Heart right ventricle (tissue), 16 donors: ENCODE results near the gene FBLN2. TPM values are rescaled to one million over a fixed set of nuclear protein-coding genes. Genes with fewer than 3 reads are reported as not detected.

Experiments used
- ATAC-seq, 8 donors: fragments of 200-7000 bp; cut with Tn5 transposase; one replicate each; pipeline ENCODE4 v1.9.1; 2020; ENCODE audit warnings: mild to moderate bottlenecking in 8 of 8, moderate library complexity in 8 of 8, moderate number of reproducible peaks in 1 of 8
- DNase-seq, 2 donors: peaks; one replicate each; pipeline ENCODE4 v3.0.0-alpha.2; 2020
- H3K27ac ChIP-seq, 10 donors: fragments of 200-600 bp; sonication (generic) in 2 of 10; one replicate each; pipeline versions ENCODE4 v1.5.0 to v1.8.0; 2020 to 2022; ENCODE audit warnings: mild to moderate bottlenecking in 3 of 10
- H3K27me3 ChIP-seq, 7 donors: fragments of 200-600 bp; one replicate each; pipeline ENCODE4 v1.8.0; 2021 to 2022; ENCODE audit warnings: mild to moderate bottlenecking in 2 of 7
- H3K36me3 ChIP-seq, 9 donors: fragments of 200-600 bp; sonication (generic) in 1 of 9; one replicate each; pipeline versions ENCODE4 v1.5.0 to v1.8.0; 2020 to 2022; ENCODE audit warnings: mild to moderate bottlenecking in 2 of 9
- H3K4me1 ChIP-seq, 9 donors: fragments of 200-600 bp; sonication (generic) in 1 of 9; one replicate each; pipeline versions ENCODE4 v1.5.0 to v1.8.0; 2020 to 2022; ENCODE audit warnings: mild to moderate bottlenecking in 4 of 9
- H3K4me3 ChIP-seq, 10 donors: fragments of 200-600 bp; sonication (generic) in 2 of 10; one replicate each; pipeline versions ENCODE4 v1.5.0 to v1.8.0; 2020 to 2022; ENCODE audit warnings: mild to moderate bottlenecking in 7 of 10, moderate library complexity in 2 of 10
- H3K9me3 ChIP-seq, 11 donors: fragments of 200-600 bp in 10 of 11; sonication (generic) in 2 of 11; one replicate each; pipeline versions ENCODE4 v1.5.0 to v1.8.0; 2013 to 2022; ENCODE audit warnings: mild to moderate bottlenecking in 2 of 11, control low read depth in 1 of 11, moderate library complexity in 1 of 11
- WGBS, 2 donors: extraction: QIAGEN DNeasy Blood & Tissue Kit; methylation state at CpG; one replicate each; pipeline ENCODE4 v1.1.7; 2013; ENCODE audit warnings: inconsistent platforms in 1 of 2; 5-methylcytosine and 5-hydroxymethylcytosine counted together
- intact Hi-C, 10 donors: fragments of 100-400 bp; cut with DNase I; formaldehyde crosslinking; loops; one replicate each; pipeline versions ENCODE4 v1.11.1 to v1.14.2; 2022
- polyA plus RNA-seq, 2 donors: library from polyadenylated mRNA; stranded (reverse); fragments of 200-250 nt; gene quantifications; one replicate each; pipeline ENCODE4 v1.2.3, GENCODE V29; 2013
- total RNA-seq, 10 donors: library from RNA; stranded (reverse); fragmentation: NEBNext Ultra II Directional in 3 of 10; extraction: Animal tissue kit (Norgen Biotek cat#: 25700) in 3 of 10; gene quantifications; one replicate each; pipeline versions ENCODE4 v1.2.1 to v1.2.4, GENCODE V29; 2021 to 2023
- TF ChIP-seq, protein P1 (sequence below), 9 donors: fragments of 200-600 bp; sonication (generic) in 2 of 9; IDR thresholded peaks; one replicate each; pipeline versions ENCODE4 v1.5.0 to v1.8.0; 2021 to 2022; ENCODE audit warnings: antibody characterized with exemption in 9 of 9, mild to moderate bottlenecking in 5 of 9, moderate library complexity in 1 of 9
- donor health status: Arrhythmogenic right ventricular cardiomyopathy.
- donor health status: ischemic (EF 13 %, LVEDD 7.1; RV severe dilation, severe dysfunction).
- donor health status: healthy with polysubstance abuse.
- donor health status: DM: no; HTN: yes; CAD: no.
- donor health status: DM: no; HTN: no; CAD: no.
- donor health status: ischemic (EF 25% LVEDD 6.9; RV normal size, moderate dysfunction).
- donor health status: ischemic (EF 25% LVEDD 5.7; RV mildly dilated, moderate dysfunction).
- donor health status: healthy.
- donor health status: DM: yes; HTN: yes; CAD: no.
- donor health status: Ischemic cardiomyopathy.
- donor health status: ischemic (EF 35%, LVEDD 5.7; RV mildly dilated, moderate dysfunction).
- donor health status: nonischemic (EF 11% LVEDD 7.7; RV severe dilation, severe dysfunction).
- donor health status: DM: yes; HTN: yes; CAD: no.
- donor health status: PGD.
- donor health status: ischemic (EF 29% LVEDD 5.4; RV normal size, mild dysfunction).
- donor health status: nonischemic (EF 23%, LVEDD 6.1; RV moderate dilation, normal function).

Gene FBLN2
- total and polyA plus RNA-seq, 12 donors, result 20.7 to 78.9 (median 47.0) TPM

GRCh38 chr3:13607821-13608597 is 59.1 kb downstream of the FBLN2 start:
- TF ChIP-seq, protein P1, sequence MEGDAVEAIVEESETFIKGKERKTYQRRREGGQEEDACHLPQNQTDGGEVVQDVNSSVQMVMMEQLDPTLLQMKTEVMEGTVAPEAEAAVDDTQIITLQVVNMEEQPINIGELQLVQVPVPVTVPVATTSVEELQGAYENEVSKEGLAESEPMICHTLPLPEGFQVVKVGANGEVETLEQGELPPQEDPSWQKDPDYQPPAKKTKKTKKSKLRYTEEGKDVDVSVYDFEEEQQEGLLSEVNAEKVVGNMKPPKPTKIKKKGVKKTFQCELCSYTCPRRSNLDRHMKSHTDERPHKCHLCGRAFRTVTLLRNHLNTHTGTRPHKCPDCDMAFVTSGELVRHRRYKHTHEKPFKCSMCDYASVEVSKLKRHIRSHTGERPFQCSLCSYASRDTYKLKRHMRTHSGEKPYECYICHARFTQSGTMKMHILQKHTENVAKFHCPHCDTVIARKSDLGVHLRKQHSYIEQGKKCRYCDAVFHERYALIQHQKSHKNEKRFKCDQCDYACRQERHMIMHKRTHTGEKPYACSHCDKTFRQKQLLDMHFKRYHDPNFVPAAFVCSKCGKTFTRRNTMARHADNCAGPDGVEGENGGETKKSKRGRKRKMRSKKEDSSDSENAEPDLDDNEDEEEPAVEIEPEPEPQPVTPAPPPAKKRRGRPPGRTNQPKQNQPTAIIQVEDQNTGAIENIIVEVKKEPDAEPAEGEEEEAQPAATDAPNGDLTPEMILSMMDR (IDR thresholded peaks at IDR 0.05), result no peak
- 87 to 88% methylated on average over 14 of the region's 14 CpGs for WGBS, 2 donors
- H3K27ac ChIP-seq, result no peak overlapping the region
- H3K9me3 ChIP-seq, result peaks cover 0 to under 1% (median 0%) of the 10 kb centered on the region in 11 donors
- intact Hi-C loops, result no loop called here
- no peak for ATAC-seq
- peaks cover 0 to 6% (median 0%) of the 10 kb centered on the region in 7 donors for H3K27me3 ChIP-seq
- no peak overlapping the region for H3K4me3 ChIP-seq
- no peaks in the 10 kb centered on the region for H3K4me1 ChIP-seq
- peaks cover 0 to 24% (median 0%) of the 10 kb centered on the region in 9 donors for H3K36me3 ChIP-seq
- no peak for DNase-seq

DNA sequence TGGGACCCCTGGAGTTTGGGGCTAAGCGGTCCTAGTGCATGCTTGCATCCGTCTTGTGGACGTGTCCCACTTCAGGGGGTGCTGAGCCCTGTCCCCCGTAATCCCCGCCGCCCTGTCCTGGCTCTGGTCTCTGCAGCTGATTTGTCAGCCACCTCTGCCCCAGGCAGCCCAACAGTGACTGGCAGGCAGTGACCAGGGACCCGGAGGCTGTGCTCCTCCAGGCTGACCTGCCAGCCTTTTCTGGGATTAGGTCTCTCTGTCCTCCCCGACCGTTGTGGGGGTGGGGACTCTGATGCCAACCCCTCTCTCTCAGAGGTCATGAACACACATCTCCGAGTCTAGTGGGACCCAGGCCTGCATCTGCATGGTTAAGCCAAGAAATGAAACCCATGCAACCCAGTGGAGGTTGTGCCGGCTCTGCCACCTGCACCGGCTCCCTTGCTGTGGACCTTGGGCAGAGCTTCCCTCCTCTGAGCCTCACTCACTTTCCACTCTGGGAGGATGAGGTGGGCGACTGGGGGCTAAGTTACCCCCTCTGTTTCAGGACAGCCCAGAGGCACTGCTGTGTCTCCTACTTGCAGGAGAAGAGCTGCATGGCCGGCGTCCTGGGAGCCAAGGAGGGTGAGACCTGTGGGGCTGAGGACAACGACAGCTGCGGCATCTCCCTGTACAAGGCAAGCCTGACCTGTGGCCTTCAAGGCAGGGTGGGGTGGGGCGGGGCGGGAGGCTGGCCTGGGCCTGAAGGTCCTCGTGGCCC is 60.2 kb downstream of the FBLN2 start:
- peaks cover 0 to 6% (median 0%) of the 10 kb centered on the region in 7 donors for H3K27me3 ChIP-seq
- ATAC-seq (no peak), DNase-seq (no peak)
- no peaks in the 10 kb centered on the region for H3K4me1 ChIP-seq
- TF ChIP-seq, protein P1 (IDR thresholded peaks at IDR 0.05), result no peak
- no peak overlapping the region for H3K27ac ChIP-seq
- no peak overlapping the region for H3K4me3 ChIP-seq
- peaks cover 0 to 27% (median 0%) of the 10 kb centered on the region in 9 donors for H3K36me3 ChIP-seq
- intact Hi-C loops, result no loop called here
- peaks cover 0 to 7% (median 0%) of the 10 kb centered on the region in 11 donors for H3K9me3 ChIP-seq
- 91 to 92% methylated on average over 20 of the region's 20 CpGs for WGBS, 2 donors

GRCh38 chr3:13610006-13610570 is 61.2 kb downstream of the FBLN2 start:
- Histone ChIP-seq H3K27me3 (peaks cover 0 to 6% (median 0%) of the 10 kb centered on the region in 7 donors), H3K27ac (no peak overlapping the region), H3K4me3 (no peak overlapping the region), H3K36me3 (peaks cover 0 to 33% (median 0%) of the 10 kb centered on the region in 9 donors), H3K4me1 (no peaks in the 10 kb centered on the region), H3K9me3 (peaks cover 0 to 7% (median 0%) of the 10 kb centered on the region in 11 donors)
- intact Hi-C loops, result no loop called here
- 88 to 92% methylated on average over 7 of the region's 7 CpGs for WGBS, 2 donors
- ATAC-seq (no peak), DNase-seq (no peak)
- TF ChIP-seq, protein P1 (IDR thresholded peaks at IDR 0.05), result no peak

GRCh38 chr3:13611221-13611620 is 62.3 kb downstream of the FBLN2 start:
- Histone ChIP-seq H3K4me1 (no peaks in the 10 kb centered on the region), H3K27me3 (peaks cover 0 to 6% (median 0%) of the 10 kb centered on the region in 7 donors), H3K36me3 (peaks cover 0 to 43% (median 0%) of the 10 kb centered on the region in 9 donors), H3K27ac (no peak overlapping the region), H3K9me3 (peaks cover 0 to 7% (median 0%) of the 10 kb centered on the region in 11 donors), H3K4me3 (no peak overlapping the region)
- TF ChIP-seq, protein P1 (IDR thresholded peaks at IDR 0.05), result no peak
- intact Hi-C loops, result no loop called here
- DNase-seq, result no peak
- WGBS, 2 donors, result 88 to 89% methylated on average over 6 of the region's 6 CpGs
- no peak for ATAC-seq
